Activated CD4-positive, CD25-positive, alpha-beta regulatory T cell treated with anti-CD3 and anti-CD28 coated beads, Interleukin-2, amount 50 U/mL, for 72 hours (primary cell): ENCODE measurements around the gene RASA3.
A peak's percentile ranks its signal among the peaks of the same experiment; 100 is the strongest.
"Not testable (repeated sequence)": the region's sequence is repeated elsewhere in the genome, so short reads cannot be mapped to it uniquely, and the experiment has no call there.

Experiments
- DNase-seq: peaks from one replicate; pipeline ENCODE4 v3.0.0; 2021

Gene RASA3

GRCh38 chr13:114030666-114031610 lies 101.5 kb downstream of the RASA3 start:
- no peak for DNase-seq

- DNase-seq, result no peak
Measured at GRCh38 chr13:114029866-114030625, 102.4 kb downstream of the RASA3 start.

- DNase-seq, result no peak
Measured at GRCh38 chr13:114027826-114028225, 104.6 kb downstream of the RASA3 start.

- DNase-seq, result no peak
Measured at GRCh38 chr13:114027046-114027715, 105.2 kb downstream of the RASA3 start.

- no peak for DNase-seq
Measured at GRCh38 chr13:114026481-114026880, 105.9 kb downstream of the RASA3 start.

GRCh38 chr13:114025714-114026431 lies 106.5 kb downstream of the RASA3 start:
- no peak for DNase-seq

- DNase-seq, result no peak
Measured at GRCh38 chr13:114025405-114025713, 107.1 kb downstream of the RASA3 start.

- DNase-seq, result no peak
Measured at GRCh38 chr13:114024603-114025404, 107.6 kb downstream of the RASA3 start.

GRCh38 chr13:114023716-114024602 lies 108.5 kb downstream of the RASA3 start:
- no peak for DNase-seq

GRCh38 chr13:114022876-114023275 lies 109.5 kb downstream of the RASA3 start:
- no peak for DNase-seq

GRCh38 chr13:114022309-114022669 lies 110.1 kb downstream of the RASA3 start:
- DNase-seq, result no peak

GRCh38 chr13:114021464-114022308 lies 110.7 kb downstream of the RASA3 start:
- no peak for DNase-seq

- no peak for DNase-seq
Measured at GRCh38 chr13:114020750-114021463, 111.5 kb downstream of the RASA3 start.

- DNase-seq, result not testable (repeated sequence)
Measured at GRCh38 chr13:114020134-114020533, 112.3 kb downstream of the RASA3 start.

- peak; percentile 61 for DNase-seq
Measured at GRCh38 chr13:114019367-114019766, 113.1 kb downstream of the RASA3 start.

GRCh38 chr13:114018461-114019055 lies 113.9 kb downstream of the RASA3 start:
- DNase-seq, result no peak

- no peak for DNase-seq
Measured at GRCh38 chr13:114017966-114018365, 114.5 kb downstream of the RASA3 start.

- DNase-seq, result no peak
Measured at GRCh38 chr13:114017028-114017630, 115.3 kb downstream of the RASA3 start.
